Mammary epithelial cell (primary cell): ENCODE data around the gene EDC4.

ENCODE experiments used
- CTCF ChIP-seq, 2 donors: IDR thresholded peaks in 1 of 2; conservative IDR thresholded peaks in 1 of 2; 2 replicates each; pipeline ENCODE4 v1.5.1; 2011 to 2012; ENCODE audit warnings: inconsistent platforms in 2 of 2, low read length in 2 of 2, mild to moderate bottlenecking in 2 of 2, control low read depth in 1 of 2, low read depth in 1 of 2; ENCODE audit not compliant: insufficient read depth in 1 of 2; ENCODE audit errors: extremely low read depth in 1 of 2
- EZH2 ChIP-seq: IDR thresholded peaks from 2 replicates; pipeline ENCODE4 v1.6.1; 2012; ENCODE audit warnings: low read length, inconsistent platforms, borderline replicate concordance

- TF ChIP-seq CTCF (conservative IDR thresholded peaks at IDR 0.05 in 1 of 2, IDR thresholded peaks at IDR 0.05 in 1 of 2; ENCODE audit: extremely low read depth in 1 of 2, insufficient read depth in 1 of 2, low read depth in 1 of 2, low read length in 2 of 2): no peak
- TF ChIP-seq EZH2: no peak
These were observed 24.7 kb upstream of the EDC4 start for GRCh38 chr16:67848118-67848517.
